Right lobe of liver (tissue), 6 donors: ENCODE measurements around the gene DVL1. TPM values are rescaled to one million over a fixed set of nuclear protein-coding genes. Genes with fewer than 3 reads are reported as not detected.
A peak's percentile ranks its signal among the peaks of the same experiment; 100 is the strongest.

Experiments
- ATAC-seq, 4 donors: fragments of 200-7000 bp; cut with Tn5 transposase; one replicate each; pipeline ENCODE4 v1.9.1; 2020; ENCODE audit warnings: mild to moderate bottlenecking in 4 of 4, moderate library complexity in 4 of 4
- DNase-seq, 3 donors: peaks; one replicate each; pipeline ENCODE4 v3.0.0-alpha.2; 2020
- H3K27ac ChIP-seq, 3 donors: fragments of 200-600 bp; one replicate each; pipeline ENCODE4 v1.8.0; 2022
- H3K27me3 ChIP-seq, 2 donors: fragments of 200-600 bp; one replicate each; pipeline ENCODE4 v1.8.0; 2022
- H3K36me3 ChIP-seq, 4 donors: fragments of 200-600 bp; sonication (generic) in 1 of 4; one replicate each; pipeline versions ENCODE4 v1.5.1 to v1.8.0; 2017 to 2022; ENCODE audit warnings: control low read depth in 1 of 4
- H3K4me1 ChIP-seq, 4 donors: fragments of 200-600 bp; sonication (generic) in 1 of 4; one replicate each; pipeline versions ENCODE4 v1.5.1 to v1.8.0; 2017 to 2022; ENCODE audit warnings: control low read depth in 1 of 4
- H3K4me3 ChIP-seq, 3 donors: fragments of 200-600 bp; one replicate each; pipeline ENCODE4 v1.8.0; 2022
- H3K9me3 ChIP-seq, 4 donors: fragments of 200-600 bp; sonication (generic) in 1 of 4; one replicate each; pipeline versions ENCODE4 v1.5.1 to v1.8.0; 2017 to 2022; ENCODE audit warnings: control low read depth in 1 of 4
- CTCF ChIP-seq, 4 donors: fragments of 200-600 bp in 3 of 4; fragments of 450-650 bp in 1 of 4; IDR thresholded peaks; one replicate each; pipeline versions ENCODE4 v1.5.1 to v1.8.0; 2016 to 2022; ENCODE audit warnings: antibody characterized with exemption in 4 of 4, mild to moderate bottlenecking in 2 of 4
- POLR2A ChIP-seq: fragments of 450-650 bp; IDR thresholded peaks from one replicate; pipeline ENCODE4 v1.6.1; 2017; ENCODE audit warnings: antibody characterized with exemption, mild to moderate bottlenecking
- WGBS: methylation state at CpG from one replicate; pipeline ENCODE4 v1.1.6; 2018; ENCODE audit warnings: low coverage, low lambda C conversion rate; ENCODE audit not compliant: insufficient coverage; ENCODE audit errors: missing lambda C conversion rate; 5-methylcytosine and 5-hydroxymethylcytosine counted together
- intact Hi-C, 2 donors: fragments of 100-400 bp; cut with DNase I; formaldehyde crosslinking; loops; one replicate each; pipeline versions ENCODE4 v1.11.2 to v1.14.1; 2022
- total RNA-seq, 6 experiments: library from RNA; depleted of rRNA in 2 of 6; stranded (reverse); fragments of >200 nt in 2 of 6; fragmentation: NEBNext Ultra II Directional in 3 of 6; extraction: Animal tissue kit (Norgen Biotek cat#: 25700) in 3 of 6; gene quantifications; one replicate each; pipeline versions ENCODE4 v1.1.0 to v1.2.4, GENCODE V29; 2016 to 2023
- donor health status: DM: no; HTN: yes; CAD: no.
- donor health status: DM: no; HTN: no; CAD: no.
- donor health status: DM: no; HTN: no; CAD: no.
- donor health status: DM: no; HTN: yes; CAD: no.
- donor health status: DM: no; HTN: yes; CAD: no.

The DVL1 gene
- total RNA-seq, 6 experiments from 2014 or later: 32.7 to 54.6 (median 41.2) TPM

GRCh38 chr1:1348420-1349255 lies 580 bp downstream of the DVL1 start:
- peak overlapping the region; percentile 64 to 86 (median 68) for H3K4me3 ChIP-seq
- H3K9me3 ChIP-seq: no peaks in the 10 kb centered on the region
- TF ChIP-seq POLR2A (no peak), CTCF (IDR thresholded peaks at IDR 0.05) (no peak)
- ATAC-seq (peak in 1 of 4 donors; percentile 3), DNase-seq (no peak)
- peak overlapping the region; percentile 28 to 70 (median 46) for H3K27ac ChIP-seq
- intact Hi-C loops: no loop called here
- 5% methylated on average over 7 of the region's 109 CpGs for WGBS
- H3K27me3 ChIP-seq: no peaks in the 10 kb centered on the region
- H3K36me3 ChIP-seq: no peaks in the 10 kb centered on the region
- peaks cover 0 to 44% (median 23%) of the 10 kb centered on the region in 4 donors for H3K4me1 ChIP-seq

GRCh38 chr1:1347663-1348419 lies 1.4 kb downstream of the DVL1 start:
- peak; percentile 51 to 59 (median 58) for ATAC-seq
- peak overlapping the region; percentile 64 to 86 (median 68) for H3K4me3 ChIP-seq
- peak overlapping the region; percentile 6 to 70 (median 46) for H3K27ac ChIP-seq
- 23% methylated on average over 5 of the region's 26 CpGs for WGBS
- H3K27me3 ChIP-seq: no peaks in the 10 kb centered on the region
- H3K36me3 ChIP-seq: no peaks in the 10 kb centered on the region
- DNase-seq: peak; percentile 68 to 84 (median 82)
- H3K4me1 ChIP-seq: peaks cover 0 to 47% (median 25%) of the 10 kb centered on the region in 4 donors
- intact Hi-C loops: no loop called here
- no peaks in the 10 kb centered on the region for H3K9me3 ChIP-seq
- TF ChIP-seq CTCF (IDR thresholded peaks at IDR 0.05): no peak
- TF ChIP-seq POLR2A: no peak

- DNase-seq (no peak), ATAC-seq (no peak)
- Histone ChIP-seq H3K36me3 (no peaks in the 10 kb centered on the region), H3K27me3 (no peaks in the 10 kb centered on the region), H3K4me3 (peak overlapping the region; percentile 64 to 86 (median 68)), H3K9me3 (no peaks in the 10 kb centered on the region), H3K4me1 (peaks cover 0 to 47% (median 25%) of the 10 kb centered on the region in 4 donors), H3K27ac (peak overlapping the region in 1 of 3 donors; percentile 70)
- TF ChIP-seq CTCF (IDR thresholded peaks at IDR 0.05) (no peak), POLR2A (no peak)
- WGBS: no CpG with 5 or more reads among the region's 10 CpGs
- intact Hi-C loops: no loop called here
Measured at GRCh38 chr1:1347026-1347595, 2.1 kb downstream of the DVL1 start.

- Histone ChIP-seq H3K4me3 (no peak overlapping the region), H3K27me3 (no peaks in the 10 kb centered on the region), H3K36me3 (peaks cover 0 to 3% (median 0%) of the 10 kb centered on the region in 4 donors), H3K27ac (no peak overlapping the region), H3K4me1 (peaks cover 0 to 47% (median 25%) of the 10 kb centered on the region in 4 donors), H3K9me3 (no peaks in the 10 kb centered on the region)
- intact Hi-C loops: no loop called here
- DNase-seq (no peak), ATAC-seq (no peak)
- no peak for TF ChIP-seq CTCF (IDR thresholded peaks at IDR 0.05)
- no peak for TF ChIP-seq POLR2A
- WGBS: 85% methylated on average over 4 of the region's 10 CpGs
Measured at GRCh38 chr1:1346501-1346890, 2.7 kb downstream of the DVL1 start.
